NCI-H1436 treated with DMSO at 0.1 percent for 48 hours (cell line): ENCODE measurements around the gene OR2Z1.

Experiments
- DNase-seq: peaks from one replicate; lab custom pipeline; 2025; lab: John Stamatoyannopoulos, UW

Gene OR2Z1, protein sequence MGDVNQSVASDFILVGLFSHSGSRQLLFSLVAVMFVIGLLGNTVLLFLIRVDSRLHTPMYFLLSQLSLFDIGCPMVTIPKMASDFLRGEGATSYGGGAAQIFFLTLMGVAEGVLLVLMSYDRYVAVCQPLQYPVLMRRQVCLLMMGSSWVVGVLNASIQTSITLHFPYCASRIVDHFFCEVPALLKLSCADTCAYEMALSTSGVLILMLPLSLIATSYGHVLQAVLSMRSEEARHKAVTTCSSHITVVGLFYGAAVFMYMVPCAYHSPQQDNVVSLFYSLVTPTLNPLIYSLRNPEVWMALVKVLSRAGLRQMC

GRCh38 chr19:8721334-8721733, at the start of gene OR2Z1:
Gene OR2Z1, plus strand, starts transcription at chr19:8721634. Its CDS starts 9,395 bp downstream, at chr19:8731029.
- DNase-seq, result no peak

- no peak for DNase-seq
Measured at GRCh38 chr19:8673276-8673891, 48.0 kb upstream of the OR2Z1 start.

DNA sequence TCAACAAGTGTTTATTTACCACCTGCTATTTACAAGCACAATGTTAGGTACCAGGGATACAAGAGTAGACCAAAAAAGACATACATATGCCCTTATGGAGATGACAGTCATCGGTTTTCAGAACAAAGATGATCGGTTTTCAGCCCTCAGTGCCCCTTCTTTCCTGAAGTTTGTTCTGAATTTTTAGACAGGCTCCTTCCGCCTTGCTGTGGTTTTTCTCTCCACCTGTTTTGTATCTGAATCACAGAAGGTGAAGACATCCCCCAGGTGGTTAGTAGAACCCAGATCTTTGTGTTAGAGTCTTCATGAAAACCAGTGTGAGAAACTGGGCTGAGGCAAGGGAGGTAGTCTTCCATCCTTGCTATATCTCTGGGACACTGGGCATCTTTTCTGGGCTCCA, 46.4 kb upstream of the OR2Z1 start:
- DNase-seq, result no peak

GRCh38 chr19:8678244-8678807, 43.1 kb upstream of the OR2Z1 start:
- DNase-seq, result no peak

DNA sequence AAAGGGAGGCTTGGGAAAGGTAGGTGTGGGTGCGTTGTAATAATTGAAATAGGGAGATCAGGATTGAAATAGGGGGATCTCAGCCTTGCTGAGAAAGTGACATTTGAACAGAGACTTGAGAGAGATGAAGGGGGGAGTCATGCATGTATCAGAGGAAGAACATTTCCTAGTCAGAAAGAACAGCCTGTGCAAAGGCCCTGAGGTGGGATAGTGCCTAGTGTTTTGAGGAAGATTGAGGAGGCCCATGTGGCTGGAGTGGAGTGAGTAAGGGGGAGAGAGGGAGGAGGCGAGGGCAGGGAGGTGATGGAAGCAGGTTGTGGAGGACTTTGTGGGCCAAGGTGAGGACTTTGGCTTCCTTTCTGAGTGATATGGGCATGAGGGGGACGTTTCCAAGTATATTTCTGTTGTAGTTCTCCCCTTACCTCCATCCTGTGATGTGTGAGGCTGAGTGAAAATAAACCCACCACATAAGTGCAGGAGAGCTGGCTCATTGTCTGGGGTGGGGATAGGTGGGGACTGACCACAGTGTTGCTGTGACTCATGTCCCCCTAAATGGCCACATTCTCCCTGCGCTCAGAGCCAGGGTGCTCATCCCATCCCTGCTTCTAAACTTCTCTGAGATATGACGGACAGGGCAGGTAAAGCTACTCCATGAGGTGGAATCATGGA, 40.6 kb upstream of the OR2Z1 start:
- DNase-seq, result no peak

- DNase-seq, result no peak
Measured at GRCh38 chr19:8681345-8682029, 39.9 kb upstream of the OR2Z1 start.

DNA sequence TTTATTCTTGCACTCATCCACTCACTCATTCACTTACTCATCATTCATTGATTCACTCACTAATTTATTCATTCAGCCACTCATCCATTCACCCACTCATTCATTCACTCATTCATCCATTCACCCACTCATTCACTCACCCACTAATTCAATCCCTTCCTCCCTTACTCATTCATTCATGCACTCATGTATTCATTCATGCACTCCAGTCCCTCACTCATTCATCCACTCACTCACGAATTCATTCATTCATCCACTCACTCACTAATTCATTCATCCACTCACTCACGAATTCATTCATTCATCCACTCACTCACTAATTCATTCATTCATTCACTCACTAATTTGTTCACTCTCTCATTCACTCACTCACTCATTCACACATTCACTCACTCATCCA, 39.0 kb upstream of the OR2Z1 start:
- DNase-seq, result no peak

DNA sequence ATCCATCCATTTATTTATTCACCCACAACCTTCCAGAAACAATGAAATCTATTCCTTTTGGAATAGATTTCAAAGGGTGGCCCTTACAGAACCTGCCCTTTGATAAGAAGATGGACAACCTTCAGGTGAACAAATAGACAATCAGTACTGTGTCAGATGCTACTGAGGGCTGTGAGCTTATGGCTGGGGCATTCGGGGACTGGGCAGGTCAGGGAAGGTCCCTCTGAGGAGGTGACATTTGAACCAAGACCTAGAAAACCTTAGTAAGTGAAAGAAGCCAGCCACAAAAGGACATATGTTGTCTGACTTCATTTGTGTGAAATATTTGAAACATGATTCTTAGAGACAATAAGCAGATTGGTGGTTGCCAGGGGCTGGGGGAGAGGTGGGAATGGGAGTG, 38.5 kb upstream of the OR2Z1 start:
- no peak for DNase-seq

GRCh38 chr19:8684001-8684902, 37.2 kb upstream of the OR2Z1 start:
- DNase-seq, result no peak

GRCh38 chr19:8686549-8686948, 34.9 kb upstream of the OR2Z1 start:
- no peak for DNase-seq

DNA sequence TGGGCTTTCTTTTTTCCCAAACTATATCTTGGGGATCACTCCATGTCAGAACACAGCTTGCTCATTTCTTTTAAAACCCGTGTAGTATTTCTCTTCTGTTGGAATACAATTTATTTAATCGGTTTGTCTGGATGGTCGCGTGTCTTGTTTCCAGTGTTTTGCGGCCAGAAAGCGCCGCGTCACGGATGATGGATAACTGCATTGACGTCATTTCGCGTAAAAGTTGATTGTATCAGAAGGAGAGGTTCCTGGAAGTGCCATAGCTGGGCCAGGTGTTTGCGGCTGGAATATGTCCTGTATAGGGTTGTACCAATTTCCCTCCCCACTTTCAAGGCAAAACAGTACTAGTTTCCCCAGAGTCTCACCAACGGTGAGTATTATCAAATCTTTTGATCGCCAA, 32.5 kb upstream of the OR2Z1 start:
- no peak for DNase-seq

DNA sequence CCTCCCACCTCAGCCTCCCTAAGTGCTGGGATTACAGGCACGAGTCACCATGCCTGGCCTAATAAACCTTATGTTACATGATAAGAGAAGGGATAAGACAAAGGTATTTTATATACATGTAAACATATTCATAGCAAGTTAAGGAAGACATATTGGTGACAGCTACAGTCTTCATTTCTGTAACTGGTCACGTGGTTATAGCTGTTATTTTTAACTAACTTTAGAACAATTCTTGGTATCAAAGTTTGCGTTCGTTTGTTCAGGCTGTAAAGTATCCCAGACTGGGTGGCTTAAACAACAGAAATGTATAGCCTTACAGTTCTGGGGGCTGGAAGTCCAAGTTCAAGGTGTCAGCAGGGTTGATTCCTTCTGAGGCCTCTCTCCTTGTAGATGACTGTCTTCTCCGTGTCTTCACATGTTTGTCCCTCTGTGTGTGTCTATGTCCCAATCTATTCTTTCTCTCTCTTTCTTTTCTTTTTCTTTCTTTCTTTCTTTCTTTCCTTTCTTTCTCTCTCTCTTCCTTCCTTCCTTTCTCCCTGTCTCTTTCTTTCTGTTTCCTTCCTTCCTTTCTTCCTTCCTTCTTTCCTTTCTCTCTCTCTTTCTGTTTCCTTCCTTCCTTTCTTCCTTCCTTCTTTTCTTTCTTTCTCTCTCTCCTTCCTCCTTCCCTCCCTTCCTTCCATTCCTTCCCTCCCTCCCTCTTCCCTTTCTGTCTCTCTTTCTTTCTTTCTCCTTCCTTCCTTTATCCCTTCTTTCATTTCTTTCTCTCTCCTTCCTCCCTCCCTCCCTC, 30.5 kb upstream of the OR2Z1 start:
- no peak for DNase-seq

GRCh38 chr19:8695501-8695900, 25.9 kb upstream of the OR2Z1 start:
- DNase-seq, result no peak

- DNase-seq, result no peak
Measured at GRCh38 chr19:8695911-8696310, 25.5 kb upstream of the OR2Z1 start.

DNA sequence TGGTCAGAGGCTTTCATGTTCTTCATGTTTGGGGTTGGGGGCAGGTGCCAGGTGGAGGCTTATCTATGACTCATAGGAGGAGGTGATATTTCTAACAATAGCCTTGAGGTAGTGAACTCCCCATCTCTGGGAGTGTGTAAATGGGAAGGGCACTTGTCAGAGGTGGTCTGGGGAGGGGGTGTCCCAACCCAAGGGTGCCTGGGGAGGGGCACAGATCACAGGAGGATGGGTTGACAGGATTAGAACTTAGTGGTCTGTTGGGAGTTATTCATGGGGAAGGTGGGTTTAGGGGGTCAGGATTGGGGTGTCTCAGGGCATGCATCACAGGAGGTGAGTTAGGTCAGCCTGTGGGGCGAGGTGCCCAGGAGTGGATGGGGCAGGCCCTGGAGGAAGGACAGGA, 24.4 kb upstream of the OR2Z1 start:
- no peak for DNase-seq

GRCh38 chr19:8697671-8698432, 23.6 kb upstream of the OR2Z1 start:
- DNase-seq, result no peak

DNA sequence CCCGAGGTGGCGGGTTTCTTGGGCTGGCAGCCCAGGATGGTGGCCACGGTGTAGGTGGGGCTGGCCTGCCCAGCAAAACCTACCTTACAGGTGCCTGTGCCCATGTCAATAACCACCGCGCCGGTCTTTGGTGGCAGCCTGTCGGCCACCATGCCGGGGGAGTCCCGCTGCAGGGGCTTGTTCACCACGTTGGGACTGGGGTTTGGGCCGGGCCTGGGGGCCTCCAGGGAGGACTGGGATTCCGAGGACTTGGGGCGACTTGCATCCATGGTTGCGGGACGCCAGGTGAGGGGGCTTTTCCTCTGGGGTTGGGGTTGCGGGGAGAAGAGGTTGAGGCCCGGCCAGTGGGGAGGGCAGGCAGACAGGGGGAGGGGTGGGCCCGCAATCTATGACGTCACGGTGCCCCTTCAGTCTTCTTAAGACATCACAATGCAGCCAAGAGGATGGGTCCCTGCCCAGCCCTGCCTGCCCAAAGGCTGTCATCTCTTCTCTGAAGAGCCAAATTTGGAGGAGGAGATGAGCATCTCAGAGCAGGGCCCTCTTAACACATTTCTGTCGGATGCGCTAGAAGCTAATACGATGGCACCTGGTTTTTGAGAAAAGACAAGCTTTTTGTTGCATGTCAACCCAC, 22.9 kb upstream of the OR2Z1 start, which contains the start of gene ACTL9:
Gene ACTL9 (minus strand): TSS at position 363 of the 631 bp plus-strand sequence. CDS start 94 bp downstream, at position 269.
- DNase-seq, result no peak

- DNase-seq, result no peak
Measured at GRCh38 chr19:8699908-8700307, 21.5 kb upstream of the OR2Z1 start.

DNA sequence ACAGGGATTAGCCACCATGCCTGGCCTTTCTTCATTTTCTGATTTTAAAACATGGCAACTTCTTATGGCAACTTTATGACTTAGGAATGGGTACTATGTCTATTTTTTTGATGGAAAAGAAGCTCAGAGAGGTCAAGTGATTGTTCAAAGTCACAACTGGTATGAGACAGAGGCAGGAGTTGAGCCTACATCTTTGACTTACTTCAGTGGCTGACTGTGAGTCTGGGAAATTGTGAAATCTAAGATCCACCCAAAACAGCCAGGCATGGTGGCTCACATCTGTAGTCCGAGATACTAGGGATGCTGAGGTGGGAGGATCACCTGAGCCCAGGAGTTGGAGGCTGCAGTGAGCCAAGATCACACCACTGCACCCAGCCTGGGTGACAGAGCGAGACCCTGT, 20.5 kb upstream of the OR2Z1 start:
- no peak for DNase-seq
